Glutamatergic neuron (in vitro differentiated cells): ENCODE data around the gene CHD3. TPM values are rescaled to one million over a fixed set of nuclear protein-coding genes. Genes with fewer than 3 reads are reported as not detected.
A peak's percentile ranks its signal among the peaks of the same experiment; 100 is the strongest.

Source experiments
- DNase-seq: peaks from one replicate; pipeline ENCODE4 v3.0.0; 2022
- H3K27ac Mint-ChIP-seq: one replicate; pipeline ENCODE4 v1.8.0; 2020; ENCODE audit warnings: mild to moderate bottlenecking, mixed read lengths, inconsistent platforms; ENCODE audit not compliant: unreplicated experiment
- H3K27me3 Mint-ChIP-seq: one replicate; pipeline ENCODE4 v1.8.0; 2020; ENCODE audit warnings: mild to moderate bottlenecking, moderate library complexity, mixed read lengths, inconsistent platforms; ENCODE audit not compliant: unreplicated experiment
- H3K36me3 Mint-ChIP-seq: one replicate; pipeline ENCODE4 v1.8.0; 2020; ENCODE audit warnings: mild to moderate bottlenecking, mixed read lengths, inconsistent platforms; ENCODE audit not compliant: unreplicated experiment
- H3K4me1 Mint-ChIP-seq: one replicate; pipeline ENCODE4 v1.8.0; 2020; ENCODE audit warnings: mild to moderate bottlenecking, low read depth, mixed read lengths, inconsistent platforms; ENCODE audit not compliant: unreplicated experiment
- H3K4me3 Mint-ChIP-seq: one replicate; pipeline ENCODE4 v1.8.0; 2020; ENCODE audit warnings: mild to moderate bottlenecking, mixed read lengths, inconsistent platforms; ENCODE audit not compliant: unreplicated experiment
- H3K9me3 Mint-ChIP-seq: one replicate; pipeline ENCODE4 v1.8.0; 2020; ENCODE audit warnings: mild to moderate bottlenecking, moderate library complexity, mixed read lengths, inconsistent platforms; ENCODE audit not compliant: unreplicated experiment
- total RNA-seq: library from RNA; stranded (reverse); fragmentation: NEBNext Ultra II Directional; extraction: Animal tissue kit (Norgen Biotek cat#: 25700); gene quantifications from one replicate; pipeline ENCODE4 v1.2.1, GENCODE V29; 2021; ENCODE audit not compliant: unreplicated experiment
- TF ChIP-seq, protein P1 (sequence below): fragments of 200-600 bp; sonication (generic); IDR thresholded peaks from one replicate; pipeline ENCODE4 v1.5.0; 2021; ENCODE audit not compliant: partially characterized antibody, unreplicated experiment

Gene CHD3
- total RNA-seq, 1 donor from 2014 or later = 129 TPM

DNA sequence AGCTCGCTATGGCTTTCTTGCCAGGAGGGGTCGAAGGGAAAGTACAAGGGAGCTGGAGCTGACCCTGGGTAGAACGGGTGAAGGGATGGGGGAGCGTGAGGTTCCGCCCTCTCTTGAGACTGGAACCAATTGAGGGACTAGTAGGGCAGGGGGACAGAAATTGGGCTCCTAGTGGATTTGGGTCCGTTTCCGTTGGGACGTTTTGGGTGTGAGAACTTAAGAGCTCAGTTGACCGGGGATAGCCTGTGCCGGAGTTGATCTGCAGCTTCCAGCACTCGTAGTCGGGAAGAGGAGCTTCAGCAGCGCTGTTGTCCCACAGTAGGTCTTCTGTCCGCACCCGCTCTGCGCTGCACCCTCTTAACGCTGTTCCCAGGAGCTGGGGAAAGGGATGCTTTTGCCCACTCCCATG, 43.9 kb downstream of the CHD3 start:
- DNase-seq = no peak
- peak overlapping the region; percentile 88 for H3K27ac Mint-ChIP-seq

DNA sequence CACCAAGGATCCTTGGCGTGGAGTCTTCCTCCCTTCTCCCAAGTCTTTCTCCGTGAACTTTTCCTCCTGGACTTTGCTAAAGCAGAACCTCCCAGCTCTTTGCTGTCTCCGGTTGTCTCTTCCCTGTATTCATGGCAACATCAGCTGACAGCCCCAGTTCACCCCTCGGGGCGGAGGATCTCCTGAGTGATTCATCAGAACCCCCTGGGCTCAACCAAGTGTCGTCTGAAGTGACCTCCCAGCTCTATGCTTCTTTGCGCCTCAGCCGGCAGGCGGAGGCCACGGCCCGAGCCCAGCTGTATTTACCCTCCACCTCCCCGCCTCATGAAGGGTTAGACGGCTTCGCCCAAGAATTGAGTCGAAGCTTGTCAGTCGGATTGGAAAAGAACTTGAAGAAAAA, 44.4 kb downstream of the CHD3 start:
- H3K27ac Mint-ChIP-seq = peak overlapping the region; percentile 88
- H3K9me3 Mint-ChIP-seq = peaks cover 11% of the 10 kb centered on the region
- peaks cover 30% of the 10 kb centered on the region for H3K4me1 Mint-ChIP-seq
- DNase-seq = no peak
- H3K4me3 Mint-ChIP-seq = peak overlapping the region; percentile 99
- H3K27me3 Mint-ChIP-seq = peaks cover 19% of the 10 kb centered on the region
- TF ChIP-seq, protein P1, sequence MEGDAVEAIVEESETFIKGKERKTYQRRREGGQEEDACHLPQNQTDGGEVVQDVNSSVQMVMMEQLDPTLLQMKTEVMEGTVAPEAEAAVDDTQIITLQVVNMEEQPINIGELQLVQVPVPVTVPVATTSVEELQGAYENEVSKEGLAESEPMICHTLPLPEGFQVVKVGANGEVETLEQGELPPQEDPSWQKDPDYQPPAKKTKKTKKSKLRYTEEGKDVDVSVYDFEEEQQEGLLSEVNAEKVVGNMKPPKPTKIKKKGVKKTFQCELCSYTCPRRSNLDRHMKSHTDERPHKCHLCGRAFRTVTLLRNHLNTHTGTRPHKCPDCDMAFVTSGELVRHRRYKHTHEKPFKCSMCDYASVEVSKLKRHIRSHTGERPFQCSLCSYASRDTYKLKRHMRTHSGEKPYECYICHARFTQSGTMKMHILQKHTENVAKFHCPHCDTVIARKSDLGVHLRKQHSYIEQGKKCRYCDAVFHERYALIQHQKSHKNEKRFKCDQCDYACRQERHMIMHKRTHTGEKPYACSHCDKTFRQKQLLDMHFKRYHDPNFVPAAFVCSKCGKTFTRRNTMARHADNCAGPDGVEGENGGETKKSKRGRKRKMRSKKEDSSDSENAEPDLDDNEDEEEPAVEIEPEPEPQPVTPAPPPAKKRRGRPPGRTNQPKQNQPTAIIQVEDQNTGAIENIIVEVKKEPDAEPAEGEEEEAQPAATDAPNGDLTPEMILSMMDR = no peak
- peaks cover 7% of the 10 kb centered on the region for H3K36me3 Mint-ChIP-seq

More for the DNA sequence above, 43.9 kb downstream of the CHD3 start:
- TF ChIP-seq, protein P1 = no peak
- Mint-ChIP-seq H3K4me3 (peak overlapping the region; percentile 99), H3K4me1 (peaks cover 30% of the 10 kb centered on the region), H3K9me3 (peaks cover 11% of the 10 kb centered on the region), H3K36me3 (peaks cover 9% of the 10 kb centered on the region), H3K27me3 (peaks cover 20% of the 10 kb centered on the region)

DNA sequence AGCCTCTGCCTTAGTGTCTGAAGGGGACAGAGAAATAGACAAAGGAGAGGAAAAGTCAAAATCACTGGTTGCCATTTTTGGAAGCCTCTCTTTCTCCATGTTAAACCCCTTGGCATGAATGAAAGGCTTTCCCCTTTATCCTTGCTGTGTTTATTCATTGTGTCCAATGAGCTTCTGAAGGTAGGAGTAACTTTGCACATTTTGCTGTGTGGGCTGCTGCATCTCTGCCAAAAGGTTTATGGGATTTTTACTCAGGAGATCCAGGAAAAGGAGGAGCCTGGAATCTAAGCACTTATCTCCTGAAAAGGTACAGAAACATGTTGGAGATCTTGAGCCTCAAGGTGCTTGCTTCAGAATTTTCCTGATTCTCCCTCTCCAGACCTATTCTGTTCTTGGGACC, 47.3 kb downstream of the CHD3 start:
- Mint-ChIP-seq H3K9me3 (peaks cover 15% of the 10 kb centered on the region), H3K4me1 (peaks cover 29% of the 10 kb centered on the region), H3K27me3 (peaks cover 16% of the 10 kb centered on the region), H3K27ac (no peak overlapping the region), H3K4me3 (peak overlapping the region; percentile 34), H3K36me3 (peaks cover 15% of the 10 kb centered on the region)
- TF ChIP-seq, protein P1 = no peak
- DNase-seq = no peak

DNA sequence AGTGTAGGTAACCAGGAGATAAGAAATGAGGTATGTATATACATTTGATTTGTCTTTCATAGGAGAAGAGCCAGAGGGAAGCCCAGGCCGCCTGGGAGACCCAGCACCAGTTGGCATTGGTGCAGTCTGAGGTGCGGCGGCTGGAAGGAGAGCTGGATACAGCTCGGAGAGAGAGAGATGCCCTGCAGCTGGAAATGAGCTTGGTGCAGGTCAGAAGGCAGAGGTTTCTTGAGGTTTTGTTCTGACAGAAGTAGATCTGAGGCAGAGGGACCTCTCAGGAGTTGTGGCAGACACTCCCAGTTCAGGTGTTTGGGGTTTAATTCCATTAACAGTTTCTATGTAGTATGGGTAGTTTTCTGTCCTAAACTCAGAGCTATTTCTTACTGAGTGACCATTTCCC, 51.4 kb downstream of the CHD3 start:
- Mint-ChIP-seq H3K9me3 (peaks cover 10% of the 10 kb centered on the region), H3K27ac (no peak overlapping the region), H3K27me3 (peaks cover 7% of the 10 kb centered on the region), H3K4me1 (peaks cover 14% of the 10 kb centered on the region), H3K36me3 (peaks cover 16% of the 10 kb centered on the region), H3K4me3 (no peak overlapping the region)
- TF ChIP-seq, protein P1 = no peak
- no peak for DNase-seq

DNA sequence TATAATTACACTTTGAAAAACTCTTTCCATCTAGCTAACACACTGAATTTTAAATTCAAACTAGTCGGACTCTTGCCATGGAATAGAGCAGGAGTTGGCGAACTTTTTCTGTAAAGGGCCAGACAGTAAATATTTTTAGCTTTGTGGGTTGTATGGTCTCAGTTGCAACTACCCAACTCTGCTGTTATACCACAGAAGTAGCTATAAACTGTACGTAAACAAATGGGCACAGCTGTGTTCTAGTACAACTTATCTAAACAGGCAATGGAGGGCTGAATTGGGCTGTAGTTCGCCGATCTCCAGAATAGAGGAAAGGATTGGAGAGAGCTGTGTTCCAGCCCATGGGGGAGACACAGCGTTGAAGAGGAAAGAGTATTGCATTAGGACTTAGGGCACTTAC, 52.2 kb downstream of the CHD3 start:
- Mint-ChIP-seq H3K36me3 (peaks cover 11% of the 10 kb centered on the region), H3K4me1 (peaks cover 14% of the 10 kb centered on the region), H3K4me3 (no peak overlapping the region), H3K27ac (no peak overlapping the region), H3K9me3 (peaks cover 10% of the 10 kb centered on the region), H3K27me3 (peaks cover 7% of the 10 kb centered on the region)
- DNase-seq = no peak
- TF ChIP-seq, protein P1 = no peak
